ENCODE measurements around the gene BPI. TPM values are rescaled to one million over a fixed set of nuclear protein-coding genes. Genes with fewer than 3 reads are reported as not detected.

Gene BPI
- total RNA-seq, 4 donors from 2014 or later: not detected

- DNase-seq (no peak), ATAC-seq (no peak)
- Histone ChIP-seq H3K4me3 (no peak overlapping the region), H3K27ac (no peak overlapping the region), H3K36me3 (no peaks in the 10 kb centered on the region), H3K27me3 (no peaks in the 10 kb centered on the region), H3K4me1 (no peaks in the 10 kb centered on the region), H3K9me3 (no peaks in the 10 kb centered on the region)
- in situ Hi-C loops (cut with MboI; ENCODE audit: low sequenced_read_pairs in 4 of 4): no loop called here
- intact Hi-C loops (cut with DNase I; ENCODE audit: low total_unique reads): no loop called here
- no peak for TF ChIP-seq POLR2A (IDR thresholded peaks at IDR 0.05)
- TF ChIP-seq CTCF (IDR thresholded peaks at IDR 0.05 in 4 of 5, conservative IDR thresholded peaks at IDR 0.05 in 1 of 5): no peak
Measured at GRCh38 chr20:38269715-38270114, 34.2 kb upstream of the BPI start.

GRCh38 chr20:38270869-38271605, 32.9 kb upstream of the BPI start:
- H3K36me3 ChIP-seq: no peaks in the 10 kb centered on the region
- in situ Hi-C loops (cut with MboI; ENCODE audit: low sequenced_read_pairs in 4 of 4) (no loop called here), intact Hi-C loops (cut with DNase I; ENCODE audit: low total_unique reads) (no loop called here)
- no peaks in the 10 kb centered on the region for H3K27me3 ChIP-seq
- H3K4me1 ChIP-seq: no peaks in the 10 kb centered on the region
- no peak for DNase-seq
- no peaks in the 10 kb centered on the region for H3K9me3 ChIP-seq
- no peak overlapping the region for H3K4me3 ChIP-seq
- peak overlapping the region in 1 of 4 donors; percentile 41 for H3K27ac ChIP-seq
- TF ChIP-seq CTCF (IDR thresholded peaks at IDR 0.05 in 4 of 5, conservative IDR thresholded peaks at IDR 0.05 in 1 of 5): no peak
- no peak for TF ChIP-seq POLR2A (IDR thresholded peaks at IDR 0.05)
- ATAC-seq: peak; percentile 80 to 82

- H3K27me3 ChIP-seq: no peaks in the 10 kb centered on the region
- intact Hi-C loops (cut with DNase I; ENCODE audit: low total_unique reads) (no loop called here), in situ Hi-C loops (cut with MboI; ENCODE audit: low sequenced_read_pairs in 4 of 4) (no loop called here)
- TF ChIP-seq POLR2A (IDR thresholded peaks at IDR 0.05): no peak
- TF ChIP-seq CTCF (IDR thresholded peaks at IDR 0.05 in 4 of 5, conservative IDR thresholded peaks at IDR 0.05 in 1 of 5): no peak
- no peak overlapping the region for H3K4me3 ChIP-seq
- H3K27ac ChIP-seq: no peak overlapping the region
- DNase-seq: no peak
- H3K36me3 ChIP-seq: no peaks in the 10 kb centered on the region
- H3K4me1 ChIP-seq: no peaks in the 10 kb centered on the region
- no peak for ATAC-seq
- H3K9me3 ChIP-seq: no peaks in the 10 kb centered on the region
Measured at GRCh38 chr20:38271608-38272120, 32.3 kb upstream of the BPI start.

- H3K4me1 ChIP-seq: no peaks in the 10 kb centered on the region
- no peaks in the 10 kb centered on the region for H3K9me3 ChIP-seq
- H3K4me3 ChIP-seq: no peak overlapping the region
- H3K36me3 ChIP-seq: no peaks in the 10 kb centered on the region
- intact Hi-C loops (cut with DNase I; ENCODE audit: low total_unique reads): no loop called here
- DNase-seq: no peak
- TF ChIP-seq POLR2A (IDR thresholded peaks at IDR 0.05) (no peak), CTCF (IDR thresholded peaks at IDR 0.05 in 4 of 5, conservative IDR thresholded peaks at IDR 0.05 in 1 of 5) (no peak)
- H3K27me3 ChIP-seq: no peaks in the 10 kb centered on the region
- H3K27ac ChIP-seq: no peak overlapping the region
- no peak for ATAC-seq
- in situ Hi-C loops (cut with MboI; ENCODE audit: low sequenced_read_pairs in 4 of 4): no loop called here
Measured at GRCh38 chr20:38272398-38272797, 31.6 kb upstream of the BPI start.

Measured in gastrocnemius medialis (tissue), 4 donors.